GM18507 (cell line): ENCODE data around the gene CDKAL1.
"Not testable (repeated sequence)": the region's sequence is repeated elsewhere in the genome, so short reads cannot be mapped to it uniquely, and the experiment has no call there.

Source experiments
- DNase-seq: peaks from one replicate; pipeline ENCODE4 v3.0.0; 2011; ENCODE audit warnings: low read depth; ENCODE audit not compliant: insufficient read length; ENCODE audit errors: extremely low spot score
- FAIRE-seq: peaks from 2 replicates; lab custom pipeline; 2011; peaks lifted over from hg19 to GRCh38; lab: Jason Lieb, UNC

The CDKAL1 gene

DNA sequence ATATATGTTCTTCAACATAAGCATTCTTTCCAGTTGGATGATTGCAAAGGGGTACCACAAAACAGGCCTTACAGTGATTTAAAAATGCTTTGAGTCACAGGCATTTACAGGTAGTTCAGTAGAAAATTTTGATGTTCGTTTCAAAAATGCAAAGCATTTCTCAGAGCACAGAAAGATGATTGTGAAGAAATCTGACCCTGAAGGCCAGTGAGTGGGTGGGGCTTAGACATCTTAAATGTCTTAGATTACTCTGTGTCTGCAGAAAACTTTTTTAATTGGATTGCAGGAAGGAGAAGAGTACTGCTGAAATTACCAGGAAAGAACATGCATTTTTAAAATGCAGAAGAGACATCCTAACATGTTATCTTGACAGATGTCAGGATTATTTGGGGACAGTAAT lies 268.3 kb downstream of the CDKAL1 start:
- no peak for DNase-seq
- no peak for FAIRE-seq

GRCh38 chr6:20805021-20805420 lies 270.8 kb downstream of the CDKAL1 start:
- DNase-seq: no peak
- FAIRE-seq: no peak

DNA sequence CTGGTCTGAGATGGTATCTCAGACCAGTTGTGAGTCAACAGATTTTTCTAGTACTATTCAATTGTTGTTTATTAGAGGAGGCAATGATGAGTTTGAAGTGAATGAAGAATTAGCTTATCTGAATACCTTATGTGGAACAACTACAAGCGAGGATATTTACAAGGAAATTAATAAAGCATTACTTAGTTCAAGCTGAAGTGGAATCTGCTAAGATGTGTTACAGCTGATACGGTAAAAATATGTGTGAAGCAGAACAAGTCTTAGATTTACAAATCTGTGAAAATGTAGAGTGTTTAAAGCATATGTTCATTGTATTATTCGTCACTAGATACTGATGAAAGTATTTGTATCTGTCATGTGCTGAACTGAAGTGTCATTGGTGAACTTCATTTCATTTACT lies 272.4 kb downstream of the CDKAL1 start:
- FAIRE-seq (no peak), DNase-seq (no peak)

DNA sequence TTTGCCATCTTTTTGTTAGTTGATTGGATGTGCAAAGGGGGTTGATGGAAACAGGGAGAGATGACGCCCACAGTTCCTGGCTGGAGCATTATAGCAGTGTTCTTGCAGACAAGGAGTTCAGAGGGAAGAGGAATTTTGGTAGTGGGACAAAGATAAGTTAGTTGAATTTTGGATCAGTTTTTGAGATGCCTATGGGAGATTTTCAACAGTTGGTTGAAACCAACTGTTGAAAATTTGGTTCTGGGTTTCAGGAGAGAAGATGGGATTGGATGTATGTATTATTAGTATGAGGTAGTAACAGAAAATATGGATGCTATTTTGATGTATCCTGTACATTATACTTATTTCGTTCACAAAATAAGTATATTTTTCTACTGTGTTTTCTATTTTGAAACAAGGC lies 274.2 kb downstream of the CDKAL1 start:
- DNase-seq (no peak), FAIRE-seq (no peak)

DNA sequence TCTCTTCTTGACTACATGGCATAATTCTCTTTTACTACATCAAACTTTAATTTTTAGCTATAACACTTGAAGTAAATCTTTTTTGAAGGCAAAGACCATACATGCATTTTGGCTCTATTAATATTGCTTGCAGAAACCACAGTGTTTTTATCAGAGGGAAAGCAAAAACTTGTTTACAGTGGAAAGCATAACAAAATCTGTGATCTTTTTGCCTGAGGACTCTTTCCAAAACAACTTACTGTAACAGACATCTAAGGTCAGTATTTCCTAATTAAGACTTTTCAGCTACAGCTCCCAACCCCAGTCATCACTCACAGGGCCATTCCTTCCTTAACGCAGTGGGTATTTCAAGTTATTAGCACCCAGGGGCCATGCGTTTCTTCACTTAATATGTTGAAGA lies 274.7 kb downstream of the CDKAL1 start:
- FAIRE-seq: no peak
- no peak for DNase-seq

DNA sequence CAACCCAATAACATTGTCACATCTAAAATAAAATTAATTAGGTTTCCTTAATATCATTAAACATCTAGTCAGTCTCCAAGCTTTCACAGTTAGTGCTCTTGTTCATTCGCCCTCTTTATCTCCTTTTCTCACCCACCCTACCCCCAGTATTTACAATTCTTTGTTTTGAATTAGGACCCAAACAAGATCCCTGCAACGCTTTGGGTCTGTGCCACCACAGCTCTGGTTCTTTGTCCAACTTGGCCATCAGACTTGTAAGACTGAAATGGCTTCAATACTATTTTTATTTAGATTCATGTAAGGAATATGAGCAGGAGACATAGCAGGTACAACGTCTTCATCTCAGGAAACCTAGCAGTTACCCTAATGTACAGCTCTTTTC lies 276.5 kb downstream of the CDKAL1 start:
- DNase-seq (no peak), FAIRE-seq (no peak)

DNA sequence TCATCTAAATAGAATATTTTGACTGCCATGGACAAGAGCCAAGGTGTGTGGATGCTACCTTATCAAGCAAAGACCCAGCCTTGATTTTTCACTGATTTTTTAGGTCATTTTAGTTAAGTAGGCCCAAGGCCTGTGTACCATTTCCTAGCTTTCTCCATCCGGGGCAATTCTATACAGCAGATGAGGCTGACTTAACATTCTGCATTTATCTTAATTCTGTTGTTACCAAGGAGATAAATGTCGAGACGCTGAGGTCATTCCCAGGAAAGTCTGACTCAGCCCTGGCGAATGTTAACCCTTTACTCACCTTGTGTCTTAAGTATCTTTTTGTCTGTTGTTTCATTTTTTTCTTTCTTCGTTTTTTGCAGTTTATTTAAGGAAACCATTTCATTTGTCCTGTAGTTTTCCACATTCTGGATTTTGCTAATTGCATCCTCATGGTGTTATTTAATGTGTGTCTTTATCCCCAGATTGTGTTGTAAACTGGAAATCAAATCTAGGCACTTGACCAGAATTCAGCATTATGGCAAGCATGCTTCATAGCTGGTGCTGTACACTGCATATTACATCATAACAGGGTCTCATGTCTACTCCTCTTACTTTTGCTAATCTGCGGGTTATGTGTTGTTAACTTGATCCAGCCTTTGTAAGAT lies 277.0 kb downstream of the CDKAL1 start:
- no peak for FAIRE-seq

GRCh38 chr6:20812776-20813175 lies 278.5 kb downstream of the CDKAL1 start:
- DNase-seq (no peak), FAIRE-seq (no peak)

More for the DNA sequence above, 277.0 kb downstream of the CDKAL1 start:
- DNase-seq: no peak

- FAIRE-seq: no peak
- no peak for DNase-seq
Observed at GRCh38 chr6:20814494-20814893, 280.2 kb downstream of the CDKAL1 start.

DNA sequence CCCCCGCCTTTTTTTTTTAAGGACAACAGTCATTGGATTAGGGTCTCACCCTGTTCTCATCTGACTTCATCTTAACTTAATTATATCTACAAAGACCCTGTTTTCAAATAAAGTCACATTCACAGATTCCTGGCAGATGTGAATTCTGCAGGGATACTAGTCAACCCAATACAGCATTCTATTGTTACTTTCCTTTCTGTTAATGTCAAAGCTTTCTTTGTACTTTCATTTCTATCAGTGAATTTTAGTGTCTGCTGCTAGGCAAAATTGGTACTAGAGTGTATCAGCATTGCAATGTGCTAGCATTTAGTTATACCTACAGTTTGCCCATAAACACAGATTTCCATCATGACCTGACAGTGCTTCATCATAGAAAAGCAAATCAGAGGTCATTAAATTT lies 281.9 kb downstream of the CDKAL1 start:
- FAIRE-seq (no peak), DNase-seq (no peak)

DNA sequence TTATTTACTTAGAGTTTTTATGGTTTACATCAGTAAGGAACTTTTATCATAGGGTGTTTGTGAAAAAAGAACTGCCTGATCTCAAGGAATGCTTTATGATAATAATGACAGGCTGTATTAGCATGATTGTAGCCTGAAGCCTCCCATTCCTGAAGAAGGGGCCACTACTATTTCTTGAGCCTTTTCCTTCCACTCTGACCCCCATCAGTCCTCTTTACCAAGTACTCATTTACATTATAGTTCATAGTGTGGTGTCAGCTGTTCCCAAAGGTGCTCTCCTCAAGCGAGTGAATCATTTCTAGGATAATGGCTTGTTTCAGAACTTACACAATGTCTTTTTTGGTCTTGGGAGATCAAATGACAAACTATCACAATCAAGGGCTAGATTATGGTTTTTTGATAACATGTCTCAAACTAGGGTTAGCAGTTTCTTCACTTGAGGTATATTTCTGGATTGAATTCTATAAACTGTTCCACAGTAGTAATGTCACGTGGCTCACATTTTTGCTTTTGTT lies 283.6 kb downstream of the CDKAL1 start:
- DNase-seq (no peak), FAIRE-seq (no peak)

DNA sequence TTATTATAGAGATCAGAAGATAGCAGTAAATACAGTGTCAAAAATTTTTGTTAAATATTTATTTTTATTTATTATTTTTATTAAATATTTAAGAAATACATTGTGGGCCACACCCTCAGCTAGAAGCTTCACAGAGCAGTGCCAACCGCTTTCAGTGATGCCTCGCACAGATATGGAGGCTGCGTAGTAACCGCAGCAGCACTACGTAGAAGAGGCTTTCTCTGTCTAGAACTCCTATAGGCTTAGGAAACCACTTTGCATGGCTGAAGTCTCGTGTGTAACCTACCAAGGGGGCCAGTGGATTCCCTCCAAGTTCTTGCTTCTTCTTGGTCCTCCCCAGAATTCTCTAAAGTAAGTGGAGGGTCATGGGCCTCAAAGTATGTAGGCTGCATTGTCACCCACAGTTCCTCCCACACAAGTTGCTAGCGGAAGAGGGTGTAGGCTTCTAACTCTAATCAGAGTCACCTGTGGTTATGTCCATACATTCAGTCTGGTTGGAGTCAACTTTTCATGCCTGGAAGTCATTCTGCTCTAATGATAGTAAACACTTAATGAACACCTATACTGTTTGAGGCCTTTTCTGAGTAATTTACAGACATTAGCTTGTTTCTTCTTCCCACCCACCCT lies 285.6 kb downstream of the CDKAL1 start:
- DNase-seq: no peak
- no peak for FAIRE-seq

GRCh38 chr6:20826378-20826777 lies 292.1 kb downstream of the CDKAL1 start:
- DNase-seq: no peak
- FAIRE-seq: no peak

DNA sequence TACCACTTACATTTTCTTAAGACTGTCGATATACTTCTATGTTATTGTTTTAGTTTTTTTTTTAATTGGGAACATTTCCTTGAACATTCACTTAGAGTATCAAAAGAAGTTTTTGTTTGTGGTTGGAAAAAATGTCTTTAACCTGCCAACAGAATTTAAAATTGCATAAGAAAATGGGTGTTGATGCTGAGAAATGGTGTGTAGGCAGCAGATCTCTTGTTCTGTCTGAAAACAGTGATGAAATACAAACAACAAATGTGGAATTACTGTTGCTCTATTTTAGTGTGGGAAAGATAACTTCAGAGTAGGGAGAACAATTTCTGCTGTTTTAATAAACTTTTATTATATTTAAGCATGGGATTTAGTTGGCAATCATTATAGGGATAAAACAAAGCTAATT lies 293.5 kb downstream of the CDKAL1 start:
- DNase-seq (no peak), FAIRE-seq (no peak)

DNA sequence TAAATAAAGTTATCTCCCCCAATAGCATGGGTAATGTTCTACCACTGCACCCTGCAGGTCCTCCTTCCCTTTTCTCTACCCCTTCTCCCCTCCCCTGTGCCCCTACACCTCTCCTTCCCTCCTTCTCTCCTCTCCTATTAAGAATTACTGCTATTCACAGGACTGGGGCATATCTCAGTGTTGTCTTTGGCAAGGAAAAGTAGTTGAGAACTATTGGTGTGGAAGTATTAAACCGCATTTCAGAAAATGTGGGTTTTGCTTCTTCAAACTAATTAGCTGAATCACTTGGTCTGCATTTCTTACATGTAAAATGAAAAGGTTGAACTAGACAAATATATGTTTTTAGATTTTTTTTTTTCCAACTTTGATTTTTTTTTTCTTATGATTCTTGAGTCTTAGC lies 296.3 kb downstream of the CDKAL1 start:
- DNase-seq (no peak), FAIRE-seq (no peak)

- FAIRE-seq, DNase-seq: not testable (repeated sequence)
Observed at GRCh38 chr6:20831251-20831650, 297.0 kb downstream of the CDKAL1 start.

- FAIRE-seq: no peak
- no peak for DNase-seq
Observed at GRCh38 chr6:20833881-20834515, 299.7 kb downstream of the CDKAL1 start.

DNA sequence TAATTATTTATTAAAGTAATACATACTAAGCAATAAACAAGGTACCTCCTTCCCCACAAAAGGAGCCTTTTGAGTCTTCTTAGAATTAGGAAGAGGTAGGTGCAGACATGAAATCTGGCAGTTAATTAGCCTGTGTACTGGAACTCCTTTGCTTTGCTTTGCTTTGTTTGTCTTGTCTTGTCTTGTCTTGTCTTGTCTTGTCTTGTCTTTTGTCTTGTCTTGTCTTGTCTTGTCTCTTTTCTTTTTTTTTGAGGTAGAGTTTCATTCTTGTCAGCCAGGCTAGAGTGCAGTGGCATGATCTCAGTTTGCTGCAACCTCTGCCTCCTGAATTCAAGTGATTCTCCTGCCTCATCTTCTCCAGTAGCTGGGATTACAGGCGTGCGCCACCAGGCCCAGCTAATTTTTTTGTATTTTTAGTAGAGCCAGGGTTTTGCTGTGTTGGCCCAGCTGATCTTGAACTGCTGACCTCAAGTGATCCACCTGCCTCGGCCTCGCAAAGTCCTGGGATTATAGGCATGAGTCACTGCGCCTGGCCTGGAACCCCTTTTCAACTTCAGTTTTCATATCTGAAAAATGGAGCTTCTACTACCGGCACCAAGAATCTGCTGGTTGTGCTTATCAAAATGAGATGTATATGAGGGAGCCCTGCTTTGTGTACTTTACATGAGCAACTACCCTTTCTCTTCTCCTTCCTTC lies 301.2 kb downstream of the CDKAL1 start:
- FAIRE-seq: no peak
- no peak for DNase-seq

DNA sequence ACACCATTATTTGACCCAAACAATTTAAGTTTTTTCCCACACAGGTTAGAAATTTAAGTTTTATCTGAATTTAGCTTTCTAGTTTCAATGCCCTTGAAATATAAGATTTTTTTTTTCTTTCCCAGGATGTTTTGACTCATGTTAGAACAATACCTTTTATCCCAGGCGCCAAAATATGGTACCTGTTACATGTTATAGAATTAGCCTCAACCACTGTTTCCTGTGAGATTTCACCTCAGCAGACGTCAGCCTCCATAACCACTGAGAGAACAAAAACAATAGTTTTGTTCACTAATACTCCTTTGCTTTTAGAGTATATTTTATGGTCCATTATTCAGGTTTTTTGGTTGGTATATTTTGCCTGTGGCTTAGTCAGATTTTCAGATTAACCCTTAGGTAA lies 302.9 kb downstream of the CDKAL1 start:
- DNase-seq (no peak), FAIRE-seq (no peak)

- FAIRE-seq (no peak), DNase-seq (no peak)
Observed at GRCh38 chr6:20838113-20838512, 303.9 kb downstream of the CDKAL1 start.
